NCI-H1048 (cell line): Measurements from ENCODE around the gene RETN.

Source experiments
- DNase-seq: peaks from one replicate; lab custom pipeline; 2025; lab: John Stamatoyannopoulos, UW

The RETN gene, protein sequence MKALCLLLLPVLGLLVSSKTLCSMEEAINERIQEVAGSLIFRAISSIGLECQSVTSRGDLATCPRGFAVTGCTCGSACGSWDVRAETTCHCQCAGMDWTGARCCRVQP

DNA sequence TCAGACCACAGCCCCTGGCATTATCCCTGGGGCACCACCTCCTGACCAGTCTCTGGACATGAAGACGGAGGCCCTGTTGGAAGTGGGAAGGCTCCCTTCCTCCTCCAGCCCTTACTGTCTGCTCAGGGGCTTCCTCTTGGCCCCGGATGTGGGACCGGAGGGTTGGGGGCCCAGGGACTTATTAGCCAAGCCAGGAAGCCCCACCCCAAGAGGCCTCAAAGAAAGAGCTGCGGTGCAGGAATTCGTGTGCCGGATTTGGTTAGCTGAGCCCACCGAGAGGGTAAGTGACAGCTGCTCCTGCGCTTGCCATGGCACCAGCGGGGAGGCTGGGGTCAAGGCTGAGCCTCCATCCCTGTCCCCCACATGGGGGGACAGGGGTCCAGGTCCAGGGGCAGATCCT lies at the start of gene RETN:
RETN (plus strand) TSS at position 208 of the 400 bp plus-strand sequence. CDS start 278 bp downstream, outside the sequence.
- no peak for DNase-seq

DNA sequence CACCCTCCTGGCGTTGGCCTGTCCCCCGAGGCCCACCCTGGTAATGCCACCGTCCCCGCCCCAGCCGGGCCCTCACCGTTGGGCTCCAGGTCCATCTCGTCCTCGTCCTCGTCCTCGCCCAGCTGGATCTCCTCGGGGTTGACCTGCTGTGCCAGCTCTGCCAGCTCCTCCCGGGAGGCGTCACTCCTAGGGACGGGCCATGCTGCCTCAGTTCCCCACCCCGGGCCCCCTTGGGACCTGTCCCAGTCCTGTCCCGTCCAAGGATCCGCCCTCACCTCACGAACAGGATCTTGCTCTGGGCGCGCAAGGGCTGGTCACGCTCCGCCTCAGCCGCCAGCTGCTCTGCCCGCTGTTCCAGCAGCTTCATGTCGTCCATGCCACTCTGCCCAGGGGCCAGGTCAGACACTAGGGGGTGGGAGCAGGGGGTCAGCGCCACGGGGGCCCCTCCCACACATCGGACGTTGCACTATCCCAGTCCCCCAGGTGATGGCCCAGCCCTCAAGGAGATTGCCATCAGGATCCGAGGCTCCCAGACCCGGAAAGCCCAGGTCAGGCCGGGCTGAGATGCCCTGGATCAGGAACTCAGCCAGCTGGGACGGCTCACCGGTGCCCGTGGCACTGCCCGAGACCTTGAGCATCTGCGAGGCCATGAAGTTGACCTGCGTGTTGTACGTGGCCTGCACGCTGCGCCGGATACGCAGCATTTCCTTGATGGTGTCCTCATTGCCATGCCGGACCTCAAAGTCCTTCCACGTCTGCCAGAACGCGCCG lies 49.0 kb upstream of the RETN start:
- DNase-seq, result no peak

DNA sequence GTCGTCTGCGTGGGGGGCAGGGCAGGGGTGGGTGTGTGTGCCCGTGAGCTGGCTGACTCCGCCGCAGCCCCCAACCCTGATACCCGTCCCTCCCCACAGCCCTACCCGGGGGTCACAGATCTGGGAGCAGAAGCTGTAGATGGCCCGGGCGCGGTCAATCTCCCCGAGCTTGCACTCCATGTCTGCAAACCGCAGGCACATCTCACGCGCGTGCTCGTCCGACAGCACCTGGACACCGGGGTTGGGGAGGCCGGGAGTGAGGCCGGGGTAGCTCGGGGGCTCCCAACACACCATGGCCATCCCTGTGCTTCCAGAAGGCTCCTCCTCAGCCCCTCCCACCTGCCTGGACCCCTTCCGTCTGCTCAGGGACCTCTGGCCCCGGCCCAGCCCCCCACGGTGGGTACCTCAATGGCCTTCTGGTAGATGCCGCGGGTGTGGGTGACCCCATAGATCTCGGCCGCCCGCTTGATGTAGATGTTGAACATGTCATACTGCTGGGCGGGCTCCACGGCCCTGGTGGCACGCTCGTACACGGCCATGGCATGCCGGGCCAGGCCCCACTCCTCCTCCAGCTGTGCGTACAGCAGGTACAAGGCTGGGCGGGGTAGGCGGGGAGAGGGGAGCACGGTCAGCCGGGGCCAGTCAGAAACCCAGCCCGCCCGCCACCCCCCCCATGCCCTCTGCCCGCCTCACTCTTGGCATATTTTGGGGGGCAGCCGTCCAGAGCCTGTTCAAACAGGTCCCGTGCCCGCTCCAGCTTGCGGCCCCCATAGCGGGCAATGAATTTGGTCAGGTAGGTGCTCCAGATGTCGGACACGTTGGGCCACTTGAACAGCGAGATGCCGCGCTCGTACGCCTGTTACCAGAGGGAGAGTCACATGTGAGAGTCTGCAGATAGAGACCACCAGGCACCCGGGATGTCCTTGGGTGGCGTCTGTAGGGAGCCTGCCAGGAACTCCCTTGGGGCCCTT lies 48.1 kb upstream of the RETN start:
- no peak for DNase-seq

DNA sequence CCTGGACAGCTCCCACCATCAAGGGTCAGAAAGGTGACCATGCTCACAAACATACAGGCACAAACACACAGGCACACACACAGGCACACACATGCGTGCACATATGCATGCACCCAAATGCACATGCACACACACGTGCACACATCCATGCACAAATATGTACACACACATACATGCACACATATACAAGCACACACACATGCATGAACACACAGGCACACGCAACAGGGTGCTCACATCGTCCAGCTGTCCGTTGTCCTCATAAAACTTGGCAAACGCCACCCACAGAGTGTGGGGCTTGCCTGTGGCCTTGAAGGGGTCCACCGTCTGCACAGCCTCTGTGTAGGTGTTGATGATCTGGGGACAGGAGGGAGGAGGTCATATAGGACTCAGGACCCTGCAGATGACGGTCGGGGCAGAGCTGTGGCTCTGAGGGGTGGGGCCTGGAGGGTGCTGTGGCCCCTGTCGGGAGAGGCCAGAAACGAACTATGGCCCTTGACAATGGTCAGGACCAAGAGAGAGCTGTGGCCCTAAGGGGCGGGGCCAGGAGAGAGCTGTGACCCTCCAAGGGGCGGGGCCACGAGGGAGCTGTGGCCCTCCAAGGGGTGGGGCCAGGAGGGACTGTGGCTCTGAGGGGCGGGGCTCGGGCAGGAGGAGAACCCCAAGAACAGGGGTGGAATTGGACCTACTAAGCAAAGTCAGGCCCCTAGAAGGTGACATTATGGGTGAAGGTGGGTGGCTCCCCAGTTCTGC lies 45.7 kb upstream of the RETN start:
- DNase-seq, result no peak

DNA sequence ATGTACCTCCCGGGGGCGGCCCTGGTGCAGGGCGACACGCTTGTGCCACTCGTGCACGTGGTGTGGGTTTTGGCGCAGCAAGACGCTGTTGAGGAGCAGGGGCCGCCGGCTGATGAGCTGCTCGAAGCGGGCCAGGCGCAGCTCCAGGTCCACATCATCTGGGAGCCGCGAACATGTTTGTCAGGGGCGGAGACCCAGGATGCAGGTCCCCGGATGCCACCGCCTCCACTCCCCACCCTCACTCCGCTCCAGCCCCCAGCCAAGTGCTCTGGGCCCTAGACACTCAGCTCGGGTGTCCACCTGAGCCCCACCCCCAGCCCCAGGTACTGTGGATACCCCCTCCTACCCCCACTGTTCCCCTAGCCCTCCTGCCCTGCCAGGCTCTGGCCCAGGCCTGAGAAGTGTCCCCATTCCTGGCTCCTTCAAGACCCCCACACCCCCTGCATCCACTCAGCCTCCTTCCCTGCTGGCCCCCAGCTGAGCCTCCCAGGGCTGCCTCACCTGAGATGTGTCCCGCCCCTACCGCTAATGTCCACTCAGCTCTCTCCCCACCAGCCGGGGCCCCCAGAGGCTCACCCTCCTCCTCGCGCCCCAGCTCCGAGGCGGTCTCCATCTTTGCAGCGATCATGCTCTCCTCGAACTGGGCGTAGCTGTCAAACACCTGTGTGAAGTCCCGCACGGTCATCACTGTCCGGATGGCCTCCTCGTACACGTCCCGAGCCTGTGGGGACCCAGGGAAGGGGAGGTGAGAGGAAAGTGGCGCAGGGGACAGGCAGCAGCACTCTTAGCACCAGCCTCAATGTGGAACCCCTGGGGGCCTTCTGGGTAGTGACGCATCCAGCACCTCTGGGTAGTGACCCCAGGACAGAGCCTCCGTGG lies 44.9 kb upstream of the RETN start:
- DNase-seq, result no peak

DNA sequence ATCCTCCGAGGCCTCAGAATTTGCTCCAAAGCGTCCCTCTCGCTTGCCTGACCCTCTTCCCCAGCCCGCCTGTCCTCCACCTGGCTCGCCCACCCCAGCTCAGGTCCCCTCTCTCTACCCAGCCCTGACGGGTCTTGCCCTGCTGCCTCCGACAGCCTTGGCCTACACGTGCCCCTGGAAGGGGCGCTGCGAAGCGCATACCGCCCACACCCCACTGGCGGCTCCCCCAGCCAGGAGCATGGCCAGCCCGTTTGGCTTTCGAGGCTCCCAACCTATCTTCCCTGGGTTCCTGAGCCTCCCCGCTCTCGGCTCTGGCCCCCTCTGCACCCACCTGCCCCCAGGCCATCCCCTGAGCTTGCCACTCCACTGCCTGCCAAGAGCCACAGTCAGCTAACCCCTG lies 44.0 kb upstream of the RETN start:
- DNase-seq, result no peak

DNA sequence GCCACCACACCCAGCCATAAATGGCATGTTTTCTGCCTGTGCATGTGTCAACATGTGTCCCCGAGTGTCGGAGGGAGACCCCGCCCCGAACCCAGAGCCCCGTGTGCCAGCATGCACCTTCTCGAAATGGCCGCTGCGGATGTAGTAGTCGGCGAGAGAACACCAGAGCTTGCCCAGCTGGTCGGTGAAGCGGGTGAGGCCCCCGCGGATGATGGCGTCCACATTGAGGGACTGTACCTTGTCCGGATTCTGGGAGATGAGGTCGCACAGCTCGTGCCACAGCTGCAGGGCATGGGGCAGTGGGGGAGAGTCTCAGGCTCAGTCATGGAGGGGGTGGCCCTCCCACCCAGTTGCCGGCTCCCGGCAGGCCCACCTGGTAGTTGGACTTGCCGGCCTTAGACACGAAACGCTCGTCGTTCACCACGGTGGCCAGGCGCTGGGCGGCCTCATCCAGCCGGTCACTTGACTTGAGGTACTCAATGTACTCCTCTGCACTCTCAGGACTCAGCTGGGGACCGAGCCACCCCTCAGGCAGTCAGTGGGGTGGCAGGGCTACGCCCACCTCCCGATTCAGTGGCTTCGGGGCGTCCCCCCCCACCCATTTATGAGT lies 43.0 kb upstream of the RETN start:
- DNase-seq, result no peak

DNA sequence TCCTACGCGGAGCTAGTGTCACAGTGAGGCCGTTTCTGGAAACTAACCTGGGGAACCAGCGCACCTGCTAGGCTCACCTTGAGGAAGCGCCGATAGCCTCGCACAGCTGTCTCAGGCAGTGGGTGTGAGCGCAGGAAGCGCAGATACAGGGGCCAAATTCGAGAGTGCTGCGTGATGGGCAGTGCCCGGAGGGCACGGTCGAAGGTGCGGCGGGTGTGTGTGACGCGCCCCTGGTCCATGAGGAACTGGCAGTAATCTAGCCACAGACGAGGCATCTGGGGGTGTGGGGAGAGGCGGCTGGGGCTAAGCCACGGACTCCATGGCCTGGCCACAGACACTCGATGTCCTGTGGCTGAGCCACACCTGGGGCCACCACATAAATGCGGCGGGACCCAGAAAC lies 41.7 kb upstream of the RETN start:
- DNase-seq, result no peak

DNA sequence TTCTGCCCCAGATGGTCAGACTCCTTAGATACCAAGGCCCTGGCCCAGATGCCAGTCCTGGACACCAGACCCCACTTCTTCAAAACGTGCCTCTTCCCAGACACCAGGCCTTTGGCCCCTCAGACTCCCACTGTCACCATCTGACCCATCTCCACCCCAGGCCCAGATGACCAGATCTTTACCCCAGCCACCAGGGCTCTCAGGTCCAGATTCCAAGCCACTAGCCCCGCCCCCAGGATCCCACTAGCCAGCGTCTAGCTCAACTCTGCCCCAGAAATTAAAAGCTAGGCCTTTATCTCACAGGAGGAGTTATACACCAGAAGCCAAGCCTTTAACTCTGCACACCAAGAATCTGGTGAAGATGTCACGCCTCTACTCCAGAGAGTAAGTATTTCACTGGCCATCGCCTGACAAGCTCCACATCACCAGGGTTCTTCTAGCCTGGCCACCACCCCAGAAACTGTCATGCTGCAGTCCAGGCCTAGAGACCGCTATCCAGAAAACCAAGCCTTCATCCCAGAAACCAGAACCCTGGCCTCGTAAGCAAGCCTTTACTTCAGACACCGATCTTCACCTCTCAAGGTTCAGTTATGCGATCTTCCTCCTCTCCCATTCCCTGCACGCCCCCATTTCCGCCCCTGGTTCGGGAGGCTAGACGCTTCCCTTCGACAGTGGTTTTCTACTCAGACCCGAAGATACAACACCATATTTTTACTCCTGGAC lies 40.1 kb upstream of the RETN start:
- DNase-seq, result no peak

DNA sequence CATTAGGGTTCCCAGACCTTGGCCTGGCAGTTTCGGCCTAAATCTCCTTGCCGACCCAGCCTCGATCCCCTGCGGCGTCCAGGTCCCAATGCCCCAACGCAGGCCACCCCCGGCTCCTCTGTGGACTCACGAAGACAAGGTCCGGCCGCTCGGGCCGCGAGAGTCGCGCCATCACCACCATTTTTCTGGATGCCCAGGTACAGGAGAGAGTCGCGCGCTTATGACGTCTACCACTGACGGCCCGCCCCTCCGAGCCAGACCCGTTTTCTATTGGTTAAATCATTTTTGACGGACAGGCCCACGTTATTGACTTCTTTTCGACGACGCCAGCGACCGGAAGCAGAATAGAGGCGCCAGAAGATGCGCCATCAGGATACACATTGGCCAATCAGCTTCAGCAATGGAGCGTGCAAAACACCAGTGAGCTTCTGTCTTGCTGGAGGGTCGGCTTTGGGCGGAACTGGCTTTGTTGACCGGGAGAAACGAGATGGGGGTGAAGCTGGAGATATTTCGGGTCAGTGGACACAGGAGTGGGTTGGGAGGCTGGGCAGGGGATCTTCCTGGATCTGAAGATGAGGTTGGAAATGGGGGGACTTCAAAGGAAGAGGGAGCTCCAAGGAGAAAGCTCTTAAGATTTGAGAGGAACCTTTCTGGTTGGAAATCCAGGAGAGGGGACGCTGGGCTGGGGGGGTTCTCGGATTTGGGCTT lies 39.3 kb upstream of the RETN start, which contains the start of the genes PET100 and XAB2:
PET100 (plus strand) TSS at position 447 of the 708 bp plus-strand sequence; CDS start at position 488, 41 bp downstream.
XAB2 (minus strand) TSS at position 199 of the 708 bp plus-strand sequence; CDS start at position 181, 18 bp downstream.
- peak; percentile 95 for DNase-seq

DNA sequence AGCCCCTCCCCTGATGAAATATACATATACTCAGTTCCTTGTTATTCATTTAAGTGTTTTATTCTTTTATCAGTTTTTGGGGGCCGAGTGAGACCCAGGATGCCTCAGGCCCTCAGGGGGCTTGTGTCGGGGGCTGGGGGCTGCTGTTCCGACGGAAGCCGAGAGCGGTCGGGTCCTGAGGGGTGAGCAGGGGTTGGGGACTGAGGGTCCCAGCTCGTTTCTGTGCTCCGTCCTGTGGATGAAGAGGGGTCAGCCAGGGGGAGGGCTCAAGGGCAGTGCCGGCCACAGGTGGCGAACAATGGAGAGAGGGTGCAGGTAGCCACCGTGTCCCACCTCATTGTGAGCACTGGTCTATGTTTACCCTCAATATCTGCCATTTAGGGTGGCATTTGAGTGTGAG lies 37.3 kb upstream of the RETN start:
- no peak for DNase-seq

DNA sequence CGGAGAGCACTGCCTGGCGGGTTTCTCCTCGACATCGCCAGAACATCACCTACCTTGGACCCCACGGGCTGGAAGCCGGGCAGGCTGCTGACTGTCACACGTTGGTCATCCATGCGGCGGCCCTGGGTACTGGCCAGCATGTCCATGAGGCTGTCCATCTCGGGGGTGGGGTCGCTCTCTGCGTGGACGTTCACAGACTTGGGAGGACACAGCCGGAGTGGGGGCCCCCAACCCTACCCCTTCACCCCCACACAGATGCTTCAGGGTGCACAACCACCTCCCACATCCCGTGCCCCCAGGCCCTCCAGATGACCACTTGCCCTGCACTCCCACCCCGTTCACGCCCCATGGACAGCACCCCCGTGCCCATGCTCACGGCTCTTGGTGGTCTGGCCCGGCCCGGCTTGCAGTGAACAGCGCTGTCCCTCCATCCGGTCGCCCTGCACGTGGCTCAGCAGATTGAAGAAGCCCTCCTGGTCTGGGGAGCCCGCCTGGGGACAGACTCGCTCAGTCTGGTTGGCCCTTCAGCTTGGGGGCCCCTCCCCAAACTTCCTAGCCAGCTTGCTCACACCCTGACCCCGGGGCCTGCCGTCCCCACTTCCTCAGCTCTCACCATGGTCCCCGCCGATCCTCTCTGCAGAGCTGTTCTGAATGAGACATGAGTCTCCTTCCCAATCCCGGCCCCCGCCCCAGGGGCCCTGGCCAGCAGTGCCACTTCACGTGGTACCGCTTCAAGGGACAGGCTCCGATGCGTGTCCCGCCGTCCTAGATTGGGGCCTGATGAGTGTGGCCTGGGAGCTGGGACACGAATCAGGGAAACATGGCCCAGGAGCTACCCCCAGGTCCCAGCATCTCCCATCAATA lies 36.3 kb upstream of the RETN start:
- DNase-seq, result no peak

DNA sequence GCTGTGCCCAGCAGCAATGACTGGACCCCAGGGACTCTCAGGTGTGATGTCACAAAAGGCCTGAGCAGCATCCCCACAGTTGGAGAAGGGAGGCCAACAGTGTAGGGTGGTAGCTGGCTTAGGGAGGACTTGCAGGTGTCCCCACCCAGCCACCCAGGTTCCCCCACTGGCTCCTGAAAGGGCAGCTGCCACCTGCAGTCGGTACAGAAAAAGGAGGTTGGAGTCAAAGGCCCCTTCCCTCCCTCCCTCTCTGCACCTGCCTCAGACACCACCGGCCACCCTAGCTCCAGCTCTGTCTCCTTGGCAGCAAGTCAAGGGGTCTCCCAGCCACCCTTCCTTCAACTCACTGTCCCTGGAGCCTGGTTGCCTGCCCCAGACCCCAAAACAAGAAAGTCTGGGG lies 35.2 kb upstream of the RETN start, which contains the start of gene PCP2:
PCP2 (minus strand) TSS at position 22 of the 400 bp plus-strand sequence. CDS start 262 bp downstream, outside the sequence.
- no peak for DNase-seq

DNA sequence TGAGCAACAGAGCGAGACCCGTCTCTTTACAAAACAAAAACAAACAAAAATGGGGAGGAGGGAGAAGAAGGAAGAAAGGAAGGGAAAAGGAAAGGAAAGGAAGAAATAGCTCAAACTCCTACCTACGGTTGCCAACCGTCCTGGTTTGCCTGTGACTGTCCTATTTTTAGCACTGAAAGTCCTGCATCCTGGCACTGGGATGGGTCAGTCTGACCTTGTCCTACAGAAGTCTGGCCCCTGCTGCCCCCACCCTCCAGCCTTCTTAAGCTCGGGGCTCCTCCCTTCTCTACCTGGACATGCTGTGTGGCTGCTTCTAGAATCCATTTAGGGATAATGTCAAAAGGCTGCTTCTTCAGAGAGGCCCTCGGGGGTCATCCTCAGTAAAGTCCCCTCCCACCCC lies 33.2 kb upstream of the RETN start:
- DNase-seq, result no peak

DNA sequence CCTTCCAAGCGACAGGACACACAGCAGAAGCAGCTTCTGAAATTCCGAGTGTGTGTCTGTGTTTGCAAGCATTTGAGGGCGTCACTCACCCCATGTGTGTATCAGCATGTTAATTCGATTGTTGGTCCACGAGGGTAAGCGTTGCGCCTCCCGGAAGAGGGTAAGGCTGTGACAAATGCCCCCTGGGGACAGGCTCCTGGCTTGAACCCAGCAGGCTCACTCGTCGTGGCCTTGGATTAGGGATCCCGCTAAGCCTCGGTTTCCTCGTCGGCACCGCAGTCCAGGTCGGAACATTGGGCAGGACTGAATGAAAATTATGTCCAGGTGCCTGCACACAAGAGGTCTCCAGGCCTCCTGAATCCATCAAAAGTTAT lies 32.5 kb upstream of the RETN start:
- DNase-seq, result no peak

DNA sequence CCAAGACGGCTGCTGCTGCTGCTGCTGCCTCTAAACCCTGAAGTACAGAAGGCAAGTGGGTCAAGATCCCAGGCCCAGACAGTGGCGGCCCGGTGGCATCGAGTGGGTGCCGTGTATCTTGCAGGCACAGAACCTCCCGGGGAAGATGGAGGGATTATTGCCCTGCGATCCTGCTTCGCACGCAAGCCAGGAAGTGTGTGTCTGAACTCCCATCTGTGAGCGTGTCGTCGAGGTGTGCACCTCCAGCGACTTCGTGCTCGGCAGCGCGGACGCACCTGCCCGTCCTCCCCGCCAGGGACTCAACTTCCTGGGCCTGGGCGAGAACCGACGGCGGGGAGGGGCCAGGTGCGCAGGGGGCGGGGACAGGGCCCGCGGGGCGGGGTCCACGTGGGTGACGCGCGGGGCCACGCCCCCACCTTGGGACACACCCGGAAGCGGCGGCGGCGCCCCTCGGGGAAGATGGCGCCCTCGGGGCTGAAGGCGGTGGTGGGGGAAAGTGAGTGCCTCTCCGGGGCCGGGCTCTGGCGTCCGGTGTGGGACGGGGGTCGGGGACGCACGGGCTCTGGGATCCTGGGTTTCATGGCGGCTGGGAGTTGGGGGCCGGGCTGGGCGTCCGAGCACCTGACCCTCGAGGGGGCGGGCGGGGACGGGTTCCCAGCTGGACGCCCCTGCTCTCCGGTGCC lies 32.0 kb upstream of the RETN start, which contains the start of gene STXBP2:
STXBP2 (plus strand) TSS at position 420 of the 683 bp plus-strand sequence; CDS start at position 460, 40 bp downstream.
- peak; percentile 13 for DNase-seq
